ENCODE results near the gene KRT72.

The KRT72 gene

GRCh38 chr12:52539083-52539820, 62.0 kb downstream of the KRT72 start:
- peak; percentile 70 for DNase-seq

DNA sequence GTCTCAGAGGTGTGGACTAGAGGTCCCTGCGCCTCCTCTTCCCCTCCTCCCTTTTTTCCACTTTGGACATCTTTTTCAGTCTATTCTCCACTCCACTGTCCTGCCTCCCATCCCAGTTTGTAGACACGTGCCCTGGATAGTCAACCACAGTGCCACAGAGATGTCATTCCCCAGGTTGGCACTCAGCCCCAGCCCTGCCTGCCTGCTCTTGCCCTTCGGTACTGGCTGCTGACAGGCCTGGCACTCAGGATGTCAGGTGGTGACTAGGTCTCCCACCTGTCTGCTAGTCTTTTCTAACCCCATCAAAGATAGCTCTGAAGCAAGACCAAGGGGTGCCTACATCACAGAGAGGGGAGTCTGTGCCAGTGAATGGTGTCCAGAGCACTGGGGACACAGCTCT, 64.2 kb downstream of the KRT72 start:
- no peak for DNase-seq

Data from NCI-H1092 treated with DMSO at 0.1 percent for 48 hours (cell line).